HG02798 (cell line): Measurements from ENCODE around the gene FER.
A peak's percentile ranks its signal among the peaks of the same experiment; 100 is the strongest.

Experiments used
- ATAC-seq: cut with Tn5 transposase; IDR thresholded peaks from one replicate; pipeline ENCODE4 v1.9.1; 2021; ENCODE audit warnings: mild to moderate bottlenecking; ENCODE audit not compliant: unreplicated experiment, poor library complexity

The FER gene

GRCh38 chr5:109080896-109081295 is 333.2 kb downstream of the FER start:
- ATAC-seq: no peak

GRCh38 chr5:109083937-109084336 is 336.2 kb downstream of the FER start:
- no peak for ATAC-seq

GRCh38 chr5:109089191-109089590 is 341.5 kb downstream of the FER start:
- no peak for ATAC-seq

- ATAC-seq: no peak
Measured at GRCh38 chr5:109099081-109099480, 351.4 kb downstream of the FER start.

GRCh38 chr5:109100971-109101370 is 353.3 kb downstream of the FER start:
- no peak for ATAC-seq

- ATAC-seq: no peak
Measured at GRCh38 chr5:109102096-109102690, 354.5 kb downstream of the FER start.

GRCh38 chr5:109105631-109106267 is 358.1 kb downstream of the FER start:
- no peak for ATAC-seq

- no peak for ATAC-seq
Measured at GRCh38 chr5:109111680-109112079, 364.0 kb downstream of the FER start.

GRCh38 chr5:109113608-109114007 is 365.9 kb downstream of the FER start:
- ATAC-seq: no peak

- ATAC-seq: no peak
Measured at GRCh38 chr5:109121225-109121624, 373.5 kb downstream of the FER start.

GRCh38 chr5:109125755-109126429 is 378.2 kb downstream of the FER start:
- ATAC-seq: no peak

- no peak for ATAC-seq
Measured at GRCh38 chr5:109126481-109126880, 378.8 kb downstream of the FER start.

GRCh38 chr5:109136906-109137305 is 389.2 kb downstream of the FER start:
- ATAC-seq: no peak

- ATAC-seq: no peak
Measured at GRCh38 chr5:109141222-109142200, 393.8 kb downstream of the FER start.

GRCh38 chr5:109143031-109143430 is 395.3 kb downstream of the FER start:
- ATAC-seq: no peak

- ATAC-seq: no peak
Measured at GRCh38 chr5:109145139-109145538, 397.4 kb downstream of the FER start.

GRCh38 chr5:109146591-109146990 is 398.9 kb downstream of the FER start:
- no peak for ATAC-seq

GRCh38 chr5:109152565-109152964 is 404.9 kb downstream of the FER start:
- ATAC-seq: no peak

GRCh38 chr5:109155625-109156024 is 407.9 kb downstream of the FER start:
- ATAC-seq: peak; percentile 47

- no peak for ATAC-seq
Measured at GRCh38 chr5:109156885-109157284, 409.2 kb downstream of the FER start.

GRCh38 chr5:109160468-109160867 is 412.8 kb downstream of the FER start:
- no peak for ATAC-seq
